Natural killer cell (primary cell): Measurements from ENCODE around the gene NAV2. TPM values are rescaled to one million over a fixed set of nuclear protein-coding genes. Genes with fewer than 3 reads are reported as not detected.

Experiments
- ATAC-seq, 3 donors: fragments of 150-1000 bp in 2 of 3; fragments of 200-7000 bp in 1 of 3; cut with Tn5 transposase; 1 replicate in 1 of 3; 2 replicates in 2 of 3; pipeline ENCODE4 v1.10.0; 2021; ENCODE audit warnings: mild to moderate bottlenecking in 2 of 3, moderate library complexity in 2 of 3
- DNase-seq, 2 donors: peaks; one replicate each; pipeline versions ENCODE4 v3.0.0 to v3.0.0-alpha.2; 2013 to 2021; ENCODE audit warnings: mixed read lengths in 1 of 2
- H3K27ac ChIP-seq: one replicate; pipeline ENCODE4 v1.5.1; 2013; ENCODE audit warnings: mild to moderate bottlenecking, low read length
- H3K27me3 ChIP-seq: one replicate; pipeline ENCODE4 v1.6.1; 2013; ENCODE audit warnings: low read length; ENCODE audit not compliant: control insufficient read depth, insufficient read depth
- H3K36me3 ChIP-seq: one replicate; pipeline ENCODE4 v1.6.1; 2013; ENCODE audit warnings: low read length; ENCODE audit not compliant: control insufficient read depth, insufficient read depth
- H3K4me1 ChIP-seq: one replicate; pipeline ENCODE4 v1.6.1; 2013; ENCODE audit warnings: low read length; ENCODE audit not compliant: control insufficient read depth, insufficient read depth
- H3K4me3 ChIP-seq: one replicate; pipeline ENCODE4 v1.5.1; 2013; ENCODE audit warnings: low read length
- H3K9me3 ChIP-seq: one replicate; pipeline ENCODE4 v1.6.1; 2013; ENCODE audit warnings: low read length; ENCODE audit not compliant: control insufficient read depth, insufficient read depth
- H3K27ac Mint-ChIP-seq, 2 donors: one replicate each; pipeline ENCODE4 v1.8.0; 2022; ENCODE audit warnings: mild to moderate bottlenecking in 2 of 2, mixed read lengths in 2 of 2, moderate library complexity in 1 of 2
- H3K27me3 Mint-ChIP-seq, 2 donors: one replicate each; pipeline ENCODE4 v1.8.0; 2022; ENCODE audit warnings: low read depth in 2 of 2, mixed read lengths in 2 of 2
- H3K36me3 Mint-ChIP-seq: one replicate; pipeline ENCODE4 v1.8.0; 2022; ENCODE audit warnings: mixed read lengths
- H3K4me1 Mint-ChIP-seq, 2 donors: one replicate each; pipeline ENCODE4 v1.8.0; 2022; ENCODE audit warnings: mixed read lengths in 2 of 2
- H3K4me3 Mint-ChIP-seq: one replicate; pipeline ENCODE4 v1.8.0; 2022; ENCODE audit warnings: mild to moderate bottlenecking, moderate library complexity, mixed read lengths
- H3K9me3 Mint-ChIP-seq, 2 donors: one replicate each; pipeline ENCODE4 v1.8.0; 2022; ENCODE audit warnings: mixed read lengths in 2 of 2
- WGBS: methylation state at CpG from one replicate; pipeline ENCODE4 v1.1.7; 2013; ENCODE audit warnings: missing lambda C conversion rate; ENCODE audit not compliant: insufficient coverage; 5-methylcytosine and 5-hydroxymethylcytosine counted together
- intact Hi-C: fragments of 100-400 bp; cut with micrococcal nuclease; formaldehyde crosslinking; loops from one replicate; pipeline ENCODE4 v1.14.2; 2022
- total RNA-seq, 4 donors: library from RNA; stranded (reverse); fragments of 120-200 nt in 1 of 4; gene quantifications; one replicate each; pipeline versions ENCODE4 v1.2.3 to v1.2.4, GENCODE V29; 2013 to 2022
- TF ChIP-seq, protein P1 (sequence below): fragments of 200-600 bp; IDR thresholded peaks from one replicate; pipeline ENCODE4 v1.8.0; 2022; ENCODE audit warnings: antibody characterized with exemption

NAV2 gene
- total RNA-seq, 3 donors from 2014 or later (not counting 1 experiment from before 2014, with no cell fraction given) = 0.14 to 1.6 (median 0.43) TPM

DNA sequence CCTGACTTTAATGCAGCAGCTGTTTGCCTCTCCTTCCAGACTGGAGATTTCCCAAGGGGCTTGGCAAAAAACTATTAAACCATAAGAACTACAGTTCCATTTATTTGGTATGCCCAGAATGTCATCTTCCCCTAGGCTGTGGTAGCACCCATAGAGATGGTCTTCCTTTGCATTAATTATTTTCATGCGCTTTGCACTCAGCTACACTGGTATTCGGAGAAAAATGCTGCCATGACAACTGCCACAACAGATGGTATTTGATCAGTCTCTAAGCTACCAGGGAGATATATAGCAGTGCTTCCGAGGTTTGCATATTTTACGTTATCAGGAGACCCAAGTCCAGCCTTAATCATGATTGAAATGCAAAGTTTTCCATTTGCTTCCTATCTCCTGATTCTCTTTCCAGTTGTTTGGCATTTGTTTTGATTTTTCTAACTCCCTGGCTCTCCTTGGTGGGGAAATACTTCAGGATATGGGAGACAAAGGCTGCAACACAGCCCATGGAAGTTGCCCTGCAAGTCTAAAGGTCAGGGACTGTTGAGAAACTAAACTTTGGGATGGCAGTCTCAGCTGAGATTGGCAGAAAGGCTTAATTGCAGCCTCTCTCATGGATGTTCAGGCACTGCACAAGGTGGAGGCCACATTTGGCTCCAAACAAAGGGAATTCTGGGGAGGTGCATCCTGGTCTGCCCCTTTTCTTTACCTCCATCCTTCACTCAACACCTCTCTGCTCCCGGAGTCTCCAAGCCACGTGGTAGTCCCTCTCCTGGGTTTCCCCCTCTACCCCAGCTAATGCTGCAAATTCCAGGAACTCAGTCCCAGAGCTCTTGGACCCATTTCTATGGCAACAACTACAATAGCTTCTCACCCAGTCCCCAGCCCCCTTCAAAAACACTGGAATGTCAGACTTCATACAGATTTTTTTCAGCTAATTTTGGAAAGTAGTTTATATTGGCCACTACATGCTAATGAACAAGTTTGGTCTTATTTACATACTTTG, 151.8 kb downstream of the NAV2 start:
- Histone ChIP-seq H3K27ac (no peak overlapping the region), H3K36me3 (no peaks in the 10 kb centered on the region), H3K4me1 (no peaks in the 10 kb centered on the region), H3K4me3 (no peak overlapping the region), H3K27me3 (no peaks in the 10 kb centered on the region), H3K9me3 (no peaks in the 10 kb centered on the region)
- H3K27me3 Mint-ChIP-seq = peaks cover 3 to 11% of the 10 kb centered on the region in 2 donors
- no peaks in the 10 kb centered on the region for H3K9me3 Mint-ChIP-seq
- H3K27ac Mint-ChIP-seq = no peak overlapping the region
- no peak for ATAC-seq
- DNase-seq = no peak
- WGBS = 83% methylated on average over 6 of the region's 6 CpGs
- H3K36me3 Mint-ChIP-seq = no peaks in the 10 kb centered on the region
- no peak overlapping the region for H3K4me3 Mint-ChIP-seq
- TF ChIP-seq, protein P1, sequence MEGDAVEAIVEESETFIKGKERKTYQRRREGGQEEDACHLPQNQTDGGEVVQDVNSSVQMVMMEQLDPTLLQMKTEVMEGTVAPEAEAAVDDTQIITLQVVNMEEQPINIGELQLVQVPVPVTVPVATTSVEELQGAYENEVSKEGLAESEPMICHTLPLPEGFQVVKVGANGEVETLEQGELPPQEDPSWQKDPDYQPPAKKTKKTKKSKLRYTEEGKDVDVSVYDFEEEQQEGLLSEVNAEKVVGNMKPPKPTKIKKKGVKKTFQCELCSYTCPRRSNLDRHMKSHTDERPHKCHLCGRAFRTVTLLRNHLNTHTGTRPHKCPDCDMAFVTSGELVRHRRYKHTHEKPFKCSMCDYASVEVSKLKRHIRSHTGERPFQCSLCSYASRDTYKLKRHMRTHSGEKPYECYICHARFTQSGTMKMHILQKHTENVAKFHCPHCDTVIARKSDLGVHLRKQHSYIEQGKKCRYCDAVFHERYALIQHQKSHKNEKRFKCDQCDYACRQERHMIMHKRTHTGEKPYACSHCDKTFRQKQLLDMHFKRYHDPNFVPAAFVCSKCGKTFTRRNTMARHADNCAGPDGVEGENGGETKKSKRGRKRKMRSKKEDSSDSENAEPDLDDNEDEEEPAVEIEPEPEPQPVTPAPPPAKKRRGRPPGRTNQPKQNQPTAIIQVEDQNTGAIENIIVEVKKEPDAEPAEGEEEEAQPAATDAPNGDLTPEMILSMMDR = no peak
- intact Hi-C loops = no loop called here
- H3K4me1 Mint-ChIP-seq = no peaks in the 10 kb centered on the region

DNA sequence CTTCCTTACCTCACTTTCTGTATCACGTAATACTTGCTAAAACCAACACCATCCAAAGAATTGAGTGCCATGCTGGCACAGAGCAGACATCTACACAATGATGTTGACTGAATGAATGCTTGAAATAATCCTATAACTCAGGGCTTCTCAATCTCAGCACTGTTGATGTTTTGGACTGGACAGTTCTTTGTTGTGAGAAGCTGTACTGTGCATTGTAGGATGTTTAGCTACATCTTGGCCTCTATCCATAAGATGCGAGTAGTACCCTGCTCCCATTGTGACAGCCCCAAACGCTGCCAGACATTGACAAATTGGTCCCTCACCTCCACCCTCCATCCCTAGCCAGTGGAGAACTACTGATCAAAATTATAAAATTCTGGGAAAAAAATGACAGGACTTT, 153.4 kb downstream of the NAV2 start:
- 73% methylated on average over 3 of the region's 3 CpGs for WGBS
- H3K27ac ChIP-seq = no peak overlapping the region
- no peak overlapping the region for H3K27ac Mint-ChIP-seq
- DNase-seq (no peak), ATAC-seq (no peak)
- TF ChIP-seq, protein P1 = no peak
- H3K4me1 ChIP-seq = no peaks in the 10 kb centered on the region
- no peaks in the 10 kb centered on the region for H3K36me3 Mint-ChIP-seq
- peaks cover 5 to 11% of the 10 kb centered on the region in 2 donors for H3K27me3 Mint-ChIP-seq
- H3K9me3 Mint-ChIP-seq = no peaks in the 10 kb centered on the region
- intact Hi-C loops = no loop called here
- no peaks in the 10 kb centered on the region for H3K4me1 Mint-ChIP-seq
- no peaks in the 10 kb centered on the region for H3K27me3 ChIP-seq
- no peak overlapping the region for H3K4me3 Mint-ChIP-seq
- no peak overlapping the region for H3K4me3 ChIP-seq
- H3K9me3 ChIP-seq = no peaks in the 10 kb centered on the region
- no peaks in the 10 kb centered on the region for H3K36me3 ChIP-seq

DNA sequence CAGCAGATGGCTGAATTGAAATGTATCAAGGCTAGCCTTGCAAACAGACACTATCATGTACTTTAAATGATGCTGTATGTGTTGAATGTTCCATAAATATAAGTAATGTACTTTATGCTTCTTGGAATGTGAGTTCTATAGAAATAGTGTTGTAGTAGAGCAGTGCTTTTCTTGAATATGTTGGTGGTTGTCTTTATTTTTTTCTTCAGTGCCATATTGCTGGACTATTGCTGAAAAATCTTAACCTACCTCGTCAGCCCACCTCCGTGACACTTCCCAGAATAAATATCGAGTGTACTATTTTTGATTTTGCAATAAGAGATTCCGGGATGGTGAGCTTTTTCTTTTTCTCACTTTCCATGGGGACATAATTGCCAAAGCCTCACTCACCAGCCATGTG, 153.9 kb downstream of the NAV2 start:
- H3K4me3 Mint-ChIP-seq = no peak overlapping the region
- peaks cover 5 to 11% of the 10 kb centered on the region in 2 donors for H3K27me3 Mint-ChIP-seq
- no peak overlapping the region for H3K27ac Mint-ChIP-seq
- Histone ChIP-seq H3K27me3 (no peaks in the 10 kb centered on the region), H3K4me1 (no peaks in the 10 kb centered on the region), H3K9me3 (no peaks in the 10 kb centered on the region), H3K36me3 (no peaks in the 10 kb centered on the region), H3K27ac (no peak overlapping the region), H3K4me3 (no peak overlapping the region)
- WGBS = 95% methylated on average over 3 of the region's 4 CpGs
- H3K4me1 Mint-ChIP-seq = no peaks in the 10 kb centered on the region
- H3K36me3 Mint-ChIP-seq = no peaks in the 10 kb centered on the region
- H3K9me3 Mint-ChIP-seq = no peaks in the 10 kb centered on the region
- intact Hi-C loops = no loop called here
- no peak for ATAC-seq
- DNase-seq = no peak
- TF ChIP-seq, protein P1 = no peak
